NCI-H748 (cell line): ENCODE data around the gene PRR5.

Experiments
- DNase-seq: peaks from one replicate; lab custom pipeline; 2025; ENCODE audit not compliant: unreplicated experiment; lab: John Stamatoyannopoulos, UW

Gene PRR5

GRCh38 chr22:44782363-44782963 lies 80.5 kb downstream of the PRR5 start:
- no peak for DNase-seq

DNA sequence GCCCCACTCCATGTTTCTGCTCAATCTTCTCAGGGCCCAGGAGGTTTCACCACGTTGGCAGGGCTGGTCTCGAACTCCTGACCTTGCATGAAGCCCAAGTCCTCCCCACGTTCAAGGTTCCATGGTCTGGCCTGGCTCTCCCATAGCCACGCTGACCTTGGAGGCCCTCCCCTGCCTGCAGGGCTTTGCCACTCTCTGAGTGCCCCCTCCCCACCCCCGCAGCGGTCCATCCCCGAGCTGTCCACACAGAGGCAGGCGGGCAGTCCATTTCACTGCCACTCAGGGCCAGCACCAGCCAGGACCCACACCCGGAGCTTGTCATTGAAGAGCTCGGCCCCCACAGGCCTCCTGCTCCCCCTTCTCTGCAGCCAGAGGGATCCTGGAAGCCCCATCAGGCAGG lies 81.1 kb downstream of the PRR5 start:
- no peak for DNase-seq

- DNase-seq, result no peak
These were observed 81.6 kb downstream of the PRR5 start for GRCh38 chr22:44783581-44783980.

DNA sequence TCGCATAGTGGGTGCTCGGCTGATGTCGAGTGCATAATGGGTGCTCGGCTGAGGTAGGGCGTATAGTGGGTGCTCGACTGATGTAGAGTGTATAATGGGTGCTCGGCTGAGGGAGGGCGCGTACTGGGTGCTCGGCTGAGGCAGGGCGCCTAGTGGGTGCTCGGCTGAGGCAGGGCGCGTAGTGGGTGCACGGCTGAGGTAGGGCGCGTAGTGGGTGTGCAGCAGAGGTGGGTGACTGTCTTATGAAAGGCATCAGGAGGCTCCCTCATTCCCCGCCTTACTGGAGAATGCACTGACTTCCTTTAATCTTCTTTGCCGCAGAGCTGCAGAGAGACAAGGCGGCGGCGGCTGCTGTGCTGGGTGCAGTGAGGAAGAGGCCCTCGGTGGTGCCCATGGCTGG lies 84.1 kb downstream of the PRR5 start:
- no peak for DNase-seq

DNA sequence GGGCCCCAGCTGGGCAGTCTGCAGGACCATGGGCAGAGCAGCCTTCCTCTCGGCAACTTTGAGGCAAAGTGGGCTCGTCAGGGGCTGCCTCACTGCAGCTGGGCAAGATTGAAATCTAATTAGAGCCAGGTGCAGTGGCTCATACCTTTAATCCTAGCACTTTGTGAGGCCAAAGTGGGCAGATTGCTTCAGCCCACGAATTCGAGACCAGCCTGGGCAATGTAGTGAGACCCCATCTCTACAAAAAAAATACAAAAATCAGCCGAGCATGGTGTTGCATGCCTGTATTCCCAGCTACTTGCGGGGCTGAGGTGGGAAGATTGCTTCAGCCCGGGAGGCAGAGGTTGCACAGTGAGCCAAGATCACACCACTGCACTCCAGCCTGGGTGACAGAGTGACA lies 84.6 kb downstream of the PRR5 start:
- no peak for DNase-seq
